ENCODE data around the gene ZNF544.
A peak's percentile ranks its signal among the peaks of the same experiment; 100 is the strongest.

The ZNF544 gene

GRCh38 chr19:58228585-58229254, at the start of gene ZNF544:
Gene ZNF544, plus strand, starts transcription at chr19:58228914. Its CDS starts 15,110 bp downstream, at chr19:58244024.
- peak; percentile 65 to 82 for DNase-seq

GRCh38 chr19:58181902-58182576, 46.7 kb upstream of the ZNF544 start:
- DNase-seq: no peak

GRCh38 chr19:58182577-58182988, 46.1 kb upstream of the ZNF544 start:
- DNase-seq: no peak

- peak; percentile 54 to 75 for DNase-seq
These were observed 45.5 kb upstream of the ZNF544 start, which contains the start of gene ZNF274 for GRCh38 chr19:58182989-58183816. Gene ZNF274, plus strand, starts transcription at chr19:58183061. Its CDS starts 905 bp downstream, at chr19:58183966.

GRCh38 chr19:58183817-58184215, 44.9 kb upstream of the ZNF544 start:
- DNase-seq: no peak

- peak in 1 of 2 experiments; percentile 11 for DNase-seq
These were observed 31.7 kb upstream of the ZNF544 start for GRCh38 chr19:58196901-58197616.

GRCh38 chr19:58203814-58204475, 24.8 kb upstream of the ZNF544 start:
- no peak for DNase-seq

- no peak for DNase-seq
These were observed 24.1 kb upstream of the ZNF544 start for GRCh38 chr19:58204566-58204965.

- no peak for DNase-seq
These were observed 19.1 kb upstream of the ZNF544 start for GRCh38 chr19:58209577-58209976.

- no peak for DNase-seq
These were observed 16.2 kb upstream of the ZNF544 start for GRCh38 chr19:58212336-58213074.

GRCh38 chr19:58213075-58213369, 15.7 kb upstream of the ZNF544 start:
- no peak for DNase-seq

GRCh38 chr19:58217069-58217481, 11.6 kb upstream of the ZNF544 start:
- DNase-seq: no peak

GRCh38 chr19:58217607-58218391, 10.9 kb upstream of the ZNF544 start:
- DNase-seq: no peak

GRCh38 chr19:58218899-58219298, 9.8 kb upstream of the ZNF544 start:
- DNase-seq: no peak

- no peak for DNase-seq
These were observed 640 bp upstream of the ZNF544 start for GRCh38 chr19:58227964-58228584.

- DNase-seq: no peak
These were observed 533 bp downstream of the ZNF544 start for GRCh38 chr19:58229255-58229639.

GRCh38 chr19:58237324-58237723, 8.6 kb downstream of the ZNF544 start:
- DNase-seq: no peak

GRCh38 chr19:58243351-58243750, 14.6 kb downstream of the ZNF544 start:
- DNase-seq: no peak

- no peak for DNase-seq
These were observed 20.2 kb downstream of the ZNF544 start for GRCh38 chr19:58248886-58249285.

GRCh38 chr19:58252102-58252685, 23.5 kb downstream of the ZNF544 start:
- DNase-seq: no peak

Measured in NCI-H187 (cell line).